GM12874 (cell line): ENCODE measurements around the gene SH3RF2.

Experiments used
- CTCF ChIP-seq: IDR thresholded peaks from 2 replicates; pipeline ENCODE4 v1.5.1; 2011; ENCODE audit warnings: low read depth, mild to moderate bottlenecking, control low read depth, low read length, moderate library complexity; ENCODE audit not compliant: insufficient read depth

The SH3RF2 gene

GRCh38 chr5:146026307-146027010 is 90.1 kb downstream of the SH3RF2 start:
- TF ChIP-seq CTCF = no peak

GRCh38 chr5:146027751-146028150 is 91.4 kb downstream of the SH3RF2 start:
- TF ChIP-seq CTCF = no peak

- no peak for TF ChIP-seq CTCF
Measured at GRCh38 chr5:146032911-146033310, 96.5 kb downstream of the SH3RF2 start.

- TF ChIP-seq CTCF = 0 out of 2 replicates have a peak, but pooled peaks have one; percentile 5
Measured at GRCh38 chr5:146034127-146034526, 97.7 kb downstream of the SH3RF2 start.

- TF ChIP-seq CTCF = no peak
Measured at GRCh38 chr5:146034605-146035004, 98.2 kb downstream of the SH3RF2 start.

- no peak for TF ChIP-seq CTCF
Measured at GRCh38 chr5:146039420-146039819, 103.0 kb downstream of the SH3RF2 start.

GRCh38 chr5:146040527-146040926 is 104.1 kb downstream of the SH3RF2 start:
- no peak for TF ChIP-seq CTCF
